MCF 10A (cell line): Measurements from ENCODE around the gene GNAO1. TPM values are rescaled to one million over a fixed set of nuclear protein-coding genes. Genes with fewer than 3 reads are reported as not detected.

Experiments
- BruUV-seq: library from RNA; stranded (reverse); fragments of 400-500 nt; replicated peaks from 2 replicates; lab custom pipeline; 2021; lab: Mats Ljungman, UMichigan
- CTCF ChIA-PET: fragments of 300-600 bp; sonication (Branson Sonifier 250); formaldehyde crosslinking; extraction: SDS; loops from one replicate; lab custom pipeline; 2021; ENCODE audit warnings: antibody characterized with exemption, inconsistent platforms; lab: Yijun Ruan, JAX
- POLR2A ChIA-PET: fragments of 300-600, 350-650 bp; sonication (Branson Sonifier 250); formaldehyde crosslinking; extraction: SDS; loops from one replicate; lab custom pipeline; 2020; ENCODE audit warnings: antibody characterized with exemption, inconsistent platforms; lab: Yijun Ruan, JAX
- DNase-seq: peaks from one replicate; pipeline ENCODE4 v3.0.0-alpha.2; 2018; ENCODE audit not compliant: unreplicated experiment
- H3K27ac Mint-ChIP-seq: one replicate; pipeline ENCODE4 v1.8.0; 2022; ENCODE audit warnings: mild to moderate bottlenecking, low read depth, mixed read lengths; ENCODE audit not compliant: unreplicated experiment
- H3K27me3 Mint-ChIP-seq: one replicate; pipeline ENCODE4 v1.8.0; 2022; ENCODE audit warnings: mixed read lengths; ENCODE audit not compliant: insufficient read depth, unreplicated experiment
- H3K36me3 Mint-ChIP-seq: one replicate; pipeline ENCODE4 v1.8.0; 2022; ENCODE audit warnings: mild to moderate bottlenecking, moderate library complexity, mixed read lengths; ENCODE audit not compliant: insufficient read depth, unreplicated experiment
- H3K4me1 Mint-ChIP-seq: one replicate; pipeline ENCODE4 v1.8.0; 2022; ENCODE audit warnings: mixed read lengths; ENCODE audit not compliant: insufficient read depth, unreplicated experiment
- H3K4me3 Mint-ChIP-seq: one replicate; pipeline ENCODE4 v1.8.0; 2022; ENCODE audit warnings: mild to moderate bottlenecking, moderate library complexity, mixed read lengths; ENCODE audit not compliant: unreplicated experiment
- H3K9me3 Mint-ChIP-seq: one replicate; pipeline ENCODE4 v1.8.0; 2022; ENCODE audit warnings: mixed read lengths; ENCODE audit not compliant: unreplicated experiment
- CTCF ChIP-seq: fragments of 200-600 bp; IDR thresholded peaks from one replicate; pipeline ENCODE4 v1.8.0; 2022; ENCODE audit warnings: antibody characterized with exemption, mild to moderate bottlenecking; ENCODE audit not compliant: unreplicated experiment
- intact Hi-C: fragments of 100-400 bp; cut with micrococcal nuclease; formaldehyde crosslinking; loops from 2 replicates; pipeline ENCODE4 v1.14.1; 2022
- total RNA-seq: library from RNA; stranded (reverse); gene quantifications from 2 replicates; pipeline ENCODE4 v1.2.3, GENCODE V29; 2022

Gene GNAO1
- total RNA-seq, 1 experiment from 2014 or later, result 0.44 TPM

- TF ChIP-seq CTCF, result peak; percentile 76
- peak overlapping the region; percentile 46 for H3K4me3 Mint-ChIP-seq
- H3K4me1 Mint-ChIP-seq, result peaks cover 8% of the 10 kb centered on the region
- H3K27ac Mint-ChIP-seq, result no peak overlapping the region
- no TSS peak for BruUV-seq
- no peaks in the 10 kb centered on the region for H3K9me3 Mint-ChIP-seq
- H3K27me3 Mint-ChIP-seq, result peaks cover 10% of the 10 kb centered on the region
- intact Hi-C loops, result loop anchor here (1.0 kb wide), 2 partner anchors 24 to 346 kb away; no protein-coding TSS in a partner anchor
- ChIA-PET CTCF (interaction anchor here (0.6 to 9.3 kb wide), 38 partner anchors 8 to 1039 kb away, joined by 3 to 233 read pairs (median 4); no protein-coding TSS in a partner anchor), POLR2A (interaction anchor here (0.6 to 1.7 kb wide), 9 partner anchors 12 to 1510 kb away, joined by 3 to 15 read pairs (median 4); no protein-coding TSS in a partner anchor)
- peak; percentile 83 for DNase-seq
- peaks cover 14% of the 10 kb centered on the region for H3K36me3 Mint-ChIP-seq
Observed at GRCh38 chr16:56356276-56357240, 165.3 kb downstream of the GNAO1 start.

GRCh38 chr16:56357241-56357764 lies 166.0 kb downstream of the GNAO1 start:
- Mint-ChIP-seq H3K36me3 (peaks cover 18% of the 10 kb centered on the region), H3K9me3 (no peaks in the 10 kb centered on the region), H3K4me3 (no peak overlapping the region), H3K27ac (no peak overlapping the region), H3K4me1 (peaks cover 8% of the 10 kb centered on the region), H3K27me3 (peaks cover 2% of the 10 kb centered on the region)
- CTCF ChIA-PET, result interaction anchor here (1.8 to 9.3 kb wide), 5 partner anchors 10 to 412 kb away, joined by 13 to 233 read pairs (median 15); no protein-coding TSS in a partner anchor
- BruUV-seq, result no TSS peak
- POLR2A ChIA-PET, result interaction anchor here (1.7 kb wide), 1 partner anchor 25 kb away, joined by 15 read pairs; no protein-coding TSS in a partner anchor
- intact Hi-C loops, result no loop called here
- DNase-seq, result no peak
- no peak for TF ChIP-seq CTCF

- H3K4me3 Mint-ChIP-seq, result no peak overlapping the region
- intact Hi-C loops, result no loop called here
- CTCF ChIA-PET, result interaction anchor here (2.9 to 9.3 kb wide), 3 partner anchors 21 to 412 kb away, joined by 14 to 233 read pairs (median 15); no protein-coding TSS in a partner anchor
Observed at GRCh38 chr16:56357765-56358322, 166.6 kb downstream of the GNAO1 start.

More at GRCh38 chr16:56357765-56358322, 166.6 kb downstream of the GNAO1 start:
- POLR2A ChIA-PET, result no interaction called here
- H3K4me1 Mint-ChIP-seq, result peaks cover 8% of the 10 kb centered on the region
- no peak overlapping the region for H3K27ac Mint-ChIP-seq
- H3K36me3 Mint-ChIP-seq, result peaks cover 24% of the 10 kb centered on the region
- no peak for DNase-seq
- H3K9me3 Mint-ChIP-seq, result no peaks in the 10 kb centered on the region
- no peaks in the 10 kb centered on the region for H3K27me3 Mint-ChIP-seq
- no peak for TF ChIP-seq CTCF
- no TSS peak for BruUV-seq
